ENCODE data around the gene DPYSL4.

DPYSL4 gene

DNA sequence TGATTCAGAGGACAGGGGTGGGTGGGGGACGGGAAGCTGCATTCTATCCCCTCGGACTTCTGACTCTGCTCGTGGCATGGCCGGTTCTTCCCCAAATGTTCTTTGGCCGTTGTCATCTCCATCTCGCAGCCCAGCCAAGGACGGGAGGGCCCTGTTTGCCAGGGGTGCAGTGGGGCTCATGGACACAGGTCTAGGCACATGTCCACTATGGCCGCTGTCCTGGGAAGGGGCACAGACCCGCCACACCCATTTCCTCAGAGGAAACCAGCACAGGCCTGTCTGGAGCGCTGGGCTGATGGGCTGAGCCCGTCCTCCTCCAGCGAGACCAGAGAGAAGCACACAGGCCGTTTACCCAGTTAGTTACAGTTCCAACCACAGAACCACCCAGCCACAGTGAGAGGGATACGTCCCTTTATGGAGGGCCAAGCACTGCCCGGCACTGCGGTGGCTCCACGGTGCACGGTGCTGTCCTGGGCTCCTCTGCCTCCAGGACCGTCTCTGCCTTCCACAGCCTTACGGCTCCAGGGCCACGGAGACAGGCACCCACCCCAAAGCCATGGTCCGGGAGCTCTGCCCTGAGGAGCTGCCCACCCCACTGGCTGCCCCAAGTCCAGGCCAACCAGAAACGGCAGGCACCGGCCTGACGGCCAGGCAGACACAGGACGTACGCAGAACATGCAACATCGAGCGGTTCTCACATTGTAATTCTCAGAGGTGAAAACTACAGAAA is 20.2 kb downstream of the DPYSL4 start:
- no peaks in the 10 kb centered on the region for H3K36me3 ChIP-seq (ENCODE audit: insufficient read depth)
- TF ChIP-seq, protein P1, sequence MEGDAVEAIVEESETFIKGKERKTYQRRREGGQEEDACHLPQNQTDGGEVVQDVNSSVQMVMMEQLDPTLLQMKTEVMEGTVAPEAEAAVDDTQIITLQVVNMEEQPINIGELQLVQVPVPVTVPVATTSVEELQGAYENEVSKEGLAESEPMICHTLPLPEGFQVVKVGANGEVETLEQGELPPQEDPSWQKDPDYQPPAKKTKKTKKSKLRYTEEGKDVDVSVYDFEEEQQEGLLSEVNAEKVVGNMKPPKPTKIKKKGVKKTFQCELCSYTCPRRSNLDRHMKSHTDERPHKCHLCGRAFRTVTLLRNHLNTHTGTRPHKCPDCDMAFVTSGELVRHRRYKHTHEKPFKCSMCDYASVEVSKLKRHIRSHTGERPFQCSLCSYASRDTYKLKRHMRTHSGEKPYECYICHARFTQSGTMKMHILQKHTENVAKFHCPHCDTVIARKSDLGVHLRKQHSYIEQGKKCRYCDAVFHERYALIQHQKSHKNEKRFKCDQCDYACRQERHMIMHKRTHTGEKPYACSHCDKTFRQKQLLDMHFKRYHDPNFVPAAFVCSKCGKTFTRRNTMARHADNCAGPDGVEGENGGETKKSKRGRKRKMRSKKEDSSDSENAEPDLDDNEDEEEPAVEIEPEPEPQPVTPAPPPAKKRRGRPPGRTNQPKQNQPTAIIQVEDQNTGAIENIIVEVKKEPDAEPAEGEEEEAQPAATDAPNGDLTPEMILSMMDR (conservative IDR thresholded peaks at IDR 0.05; ENCODE audit: low read depth, low read length): no peak
- H3K4me3 ChIP-seq (IDR thresholded peaks at IDR 0.05; ENCODE audit: insufficient read depth, low read depth, low read length): no peak overlapping the region
- no peak overlapping the region for H3K4me2 ChIP-seq
- H3K27ac ChIP-seq: no peak overlapping the region
- no peaks in the 10 kb centered on the region for H3K79me2 ChIP-seq (ENCODE audit: insufficient read depth, low read depth)
- H2AFZ ChIP-seq (ENCODE audit: low read depth): no peak overlapping the region
- no peak overlapping the region for H3K9ac ChIP-seq
- peaks cover 9% of the 10 kb centered on the region; the same call in 1 of the 2 replicates for H3K27me3 ChIP-seq (ENCODE audit: insufficient read depth, low read depth)
- no peaks in the 10 kb centered on the region for H3K4me1 ChIP-seq (ENCODE audit: low read depth, poor library complexity, severe bottlenecking)
- H4K20me1 ChIP-seq (ENCODE audit: insufficient read depth): no peaks in the 10 kb centered on the region

DNA sequence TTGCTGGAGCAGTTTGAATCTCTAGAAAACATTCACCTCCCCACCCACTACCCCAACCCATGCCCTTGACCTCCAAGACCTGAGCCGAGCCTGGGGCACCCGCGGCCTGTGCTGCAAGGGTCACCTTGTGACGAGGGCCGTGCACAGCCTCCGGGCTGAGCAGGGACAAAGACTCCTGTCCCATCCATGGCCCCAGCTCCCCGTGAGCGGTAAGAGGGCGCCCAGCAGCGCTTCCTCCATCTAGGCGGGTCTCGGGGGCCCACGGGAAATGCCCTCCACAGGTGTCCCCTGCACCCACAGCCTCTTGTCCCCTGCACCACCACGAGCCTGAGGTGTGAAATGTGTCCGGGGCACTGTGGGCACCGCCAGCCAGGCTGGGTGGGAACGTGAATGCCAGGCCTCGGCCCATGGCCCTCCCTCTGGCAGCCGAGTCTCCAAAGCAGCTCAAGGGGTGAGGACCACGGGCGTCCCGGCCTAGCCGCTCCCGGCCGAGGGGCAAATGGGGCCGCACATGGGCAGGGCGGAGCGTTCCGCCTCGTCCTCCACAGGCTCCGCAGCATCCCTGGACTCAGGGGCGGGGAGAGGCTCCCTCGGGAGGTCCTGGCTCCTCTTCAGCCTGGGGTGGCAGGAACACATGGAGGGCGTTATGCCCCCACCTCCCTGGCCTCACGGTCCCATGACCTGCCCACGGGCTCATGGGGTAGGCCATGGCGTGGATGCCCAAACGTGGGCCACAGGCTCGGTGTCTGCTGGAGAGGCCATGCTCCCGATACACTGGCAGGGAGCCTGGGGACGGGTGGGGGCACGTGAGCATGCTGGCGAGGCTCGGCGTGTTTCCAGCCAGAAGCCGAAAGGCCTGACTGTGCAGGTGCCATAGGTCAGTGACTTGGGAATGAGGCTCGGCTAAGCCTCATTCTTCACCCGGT is 21.1 kb downstream of the DPYSL4 start:
- Histone ChIP-seq H3K9ac (no peak overlapping the region), H3K36me3 (ENCODE audit: insufficient read depth) (no peaks in the 10 kb centered on the region), H3K27ac (no peak overlapping the region), H2AFZ (ENCODE audit: low read depth) (no peak overlapping the region), H3K4me3 (IDR thresholded peaks at IDR 0.05; ENCODE audit: insufficient read depth, low read depth, low read length) (no peak overlapping the region), H3K27me3 (ENCODE audit: insufficient read depth, low read depth) (peaks cover 13% of the 10 kb centered on the region; the same call in 1 of the 2 replicates), H3K4me2 (no peak overlapping the region), H3K4me1 (ENCODE audit: low read depth, poor library complexity, severe bottlenecking) (no peaks in the 10 kb centered on the region), H3K79me2 (ENCODE audit: insufficient read depth, low read depth) (no peaks in the 10 kb centered on the region), H4K20me1 (ENCODE audit: insufficient read depth) (no peaks in the 10 kb centered on the region)
- TF ChIP-seq, protein P1 (conservative IDR thresholded peaks at IDR 0.05; ENCODE audit: low read depth, low read length): no peak

DNA sequence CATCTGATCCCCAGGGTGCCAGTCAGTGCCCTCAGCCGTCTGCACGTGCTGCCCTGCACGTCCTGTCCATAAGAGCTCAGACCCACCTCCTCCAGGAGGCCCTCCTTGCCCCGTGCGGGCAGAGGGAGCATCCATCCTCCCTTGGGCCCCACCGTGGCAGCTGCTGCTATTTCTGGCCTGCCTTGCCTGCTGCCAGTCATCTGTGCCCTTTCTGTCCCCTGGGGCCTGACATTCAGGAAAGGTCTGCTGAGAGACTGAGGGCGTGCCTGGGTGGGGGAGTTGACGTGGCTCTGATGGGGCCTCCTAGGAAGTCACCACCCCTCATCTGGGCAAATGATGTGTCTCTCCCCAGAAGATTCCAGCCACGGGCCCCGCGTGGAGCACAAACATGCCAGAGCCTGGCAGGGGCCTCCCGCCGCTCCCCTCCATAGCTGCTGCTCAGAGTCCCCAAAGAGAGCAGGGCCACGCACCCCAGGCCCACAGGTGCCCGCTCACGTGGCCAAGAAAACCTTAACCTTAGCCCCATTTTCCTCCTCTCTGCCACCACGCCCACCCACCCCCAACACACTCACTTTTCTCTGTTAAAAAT is 21.8 kb downstream of the DPYSL4 start:
- H3K79me2 ChIP-seq (ENCODE audit: insufficient read depth, low read depth): no peaks in the 10 kb centered on the region
- no peaks in the 10 kb centered on the region for H4K20me1 ChIP-seq (ENCODE audit: insufficient read depth)
- TF ChIP-seq, protein P1 (conservative IDR thresholded peaks at IDR 0.05; ENCODE audit: low read depth, low read length): no peak
- no peak overlapping the region for H3K4me2 ChIP-seq
- no peak overlapping the region for H3K27ac ChIP-seq
- peaks cover 16% of the 10 kb centered on the region; the same call in 1 of the 2 replicates for H3K27me3 ChIP-seq (ENCODE audit: insufficient read depth, low read depth)
- no peak overlapping the region for H2AFZ ChIP-seq (ENCODE audit: low read depth)
- H3K9ac ChIP-seq: no peak overlapping the region
- no peaks in the 10 kb centered on the region for H3K36me3 ChIP-seq (ENCODE audit: insufficient read depth)
- H3K4me3 ChIP-seq (IDR thresholded peaks at IDR 0.05; ENCODE audit: insufficient read depth, low read depth, low read length): no peak overlapping the region
- H3K4me1 ChIP-seq (ENCODE audit: low read depth, poor library complexity, severe bottlenecking): no peaks in the 10 kb centered on the region

DNA sequence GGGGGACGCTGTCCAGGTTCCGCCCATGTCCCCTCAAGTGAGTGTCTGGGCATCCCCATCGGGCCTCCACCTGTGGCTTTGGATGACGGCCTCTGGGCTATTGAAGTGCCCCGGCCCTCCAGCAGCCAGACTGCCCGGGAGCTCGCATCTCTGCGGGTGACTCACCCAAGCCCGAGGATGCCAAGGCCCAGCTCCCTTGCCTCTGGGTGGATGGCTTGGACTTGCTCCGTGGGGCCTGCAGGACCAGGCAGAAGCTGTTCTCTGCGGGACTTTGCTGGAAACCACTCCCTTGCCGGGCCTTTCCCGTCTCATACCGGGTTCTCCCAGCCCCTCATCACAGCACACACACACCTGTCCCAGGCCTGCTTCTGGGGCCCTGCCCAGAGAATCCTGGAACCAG is 22.4 kb downstream of the DPYSL4 start:
- no peaks in the 10 kb centered on the region for H3K4me1 ChIP-seq (ENCODE audit: low read depth, poor library complexity, severe bottlenecking)
- H3K4me3 ChIP-seq (IDR thresholded peaks at IDR 0.05; ENCODE audit: insufficient read depth, low read depth, low read length): no peak overlapping the region
- no peak overlapping the region for H2AFZ ChIP-seq (ENCODE audit: low read depth)
- H3K27ac ChIP-seq: no peak overlapping the region
- no peak overlapping the region for H3K9ac ChIP-seq
- H3K36me3 ChIP-seq (ENCODE audit: insufficient read depth): no peaks in the 10 kb centered on the region
- H4K20me1 ChIP-seq (ENCODE audit: insufficient read depth): no peaks in the 10 kb centered on the region
- TF ChIP-seq, protein P1 (conservative IDR thresholded peaks at IDR 0.05; ENCODE audit: low read depth, low read length): no peak
- H3K79me2 ChIP-seq (ENCODE audit: insufficient read depth, low read depth): no peaks in the 10 kb centered on the region
- H3K27me3 ChIP-seq (ENCODE audit: insufficient read depth, low read depth): peaks cover 20% of the 10 kb centered on the region; the same call in 1 of the 2 replicates
- H3K4me2 ChIP-seq: no peak overlapping the region
